ENCODE measurements around the gene IRF2.
"Not testable (repeated sequence)": the region's sequence is repeated elsewhere in the genome, so short reads cannot be mapped to it uniquely, and the experiment has no call there.

Gene IRF2

GRCh38 chr4:184389978-184390900 is 84.1 kb downstream of the IRF2 start:
- no peak for DNase-seq (ENCODE audit: low read depth in 3 of 3)

- DNase-seq (ENCODE audit: low read depth in 3 of 3): no peak
These were observed 86.2 kb downstream of the IRF2 start for GRCh38 chr4:184388106-184388505.

- no peak for DNase-seq (ENCODE audit: low read depth in 3 of 3)
These were observed 87.0 kb downstream of the IRF2 start for GRCh38 chr4:184387351-184387750.

- no peak for DNase-seq (ENCODE audit: low read depth in 3 of 3)
These were observed 88.0 kb downstream of the IRF2 start for GRCh38 chr4:184386271-184386781.

- DNase-seq (ENCODE audit: low read depth in 3 of 3): no peak
These were observed 88.6 kb downstream of the IRF2 start for GRCh38 chr4:184385705-184386141.

GRCh38 chr4:184384810-184385557 is 89.4 kb downstream of the IRF2 start:
- DNase-seq (ENCODE audit: low read depth in 3 of 3): no peak

- DNase-seq (ENCODE audit: low read depth in 3 of 3): no peak
These were observed 90.1 kb downstream of the IRF2 start for GRCh38 chr4:184384056-184384809.

- no peak for DNase-seq (ENCODE audit: low read depth in 3 of 3)
These were observed 90.8 kb downstream of the IRF2 start for GRCh38 chr4:184383497-184384055.

- DNase-seq (ENCODE audit: low read depth in 3 of 3): no peak
These were observed 92.0 kb downstream of the IRF2 start for GRCh38 chr4:184382189-184382846.

- no peak for DNase-seq (ENCODE audit: low read depth in 3 of 3)
These were observed 93.6 kb downstream of the IRF2 start for GRCh38 chr4:184380707-184381106.

GRCh38 chr4:184380214-184380613 is 94.1 kb downstream of the IRF2 start:
- not testable (repeated sequence) for DNase-seq (ENCODE audit: low read depth in 3 of 3)

- DNase-seq (ENCODE audit: low read depth in 3 of 3): no peak
These were observed 97.4 kb downstream of the IRF2 start for GRCh38 chr4:184376923-184377322.

GRCh38 chr4:184376126-184376838 is 98.1 kb downstream of the IRF2 start:
- DNase-seq (ENCODE audit: low read depth in 3 of 3): no peak

- not testable (repeated sequence) for DNase-seq (ENCODE audit: low read depth in 3 of 3)
These were observed 98.7 kb downstream of the IRF2 start for GRCh38 chr4:184375623-184376022.

GRCh38 chr4:184375027-184375426 is 99.3 kb downstream of the IRF2 start:
- DNase-seq (ENCODE audit: low read depth in 3 of 3): no peak

- DNase-seq (ENCODE audit: low read depth in 3 of 3): no peak
These were observed 100.4 kb downstream of the IRF2 start for GRCh38 chr4:184373886-184374405.

- no peak for DNase-seq (ENCODE audit: low read depth in 3 of 3)
These were observed 103.0 kb downstream of the IRF2 start for GRCh38 chr4:184371390-184371787.

- DNase-seq (ENCODE audit: low read depth in 3 of 3): no peak
These were observed 103.5 kb downstream of the IRF2 start for GRCh38 chr4:184370711-184371389.

- no peak for DNase-seq (ENCODE audit: low read depth in 3 of 3)
These were observed 104.5 kb downstream of the IRF2 start for GRCh38 chr4:184369871-184370270.
